Pancreas (tissue), 10 donors: ENCODE results near the gene SLC19A2. TPM values are rescaled to one million over a fixed set of nuclear protein-coding genes. Genes with fewer than 3 reads are reported as not detected.

Experiments used
- ATAC-seq, 4 donors: fragments of 200-7000 bp; cut with Tn5 transposase; one replicate each; pipeline versions ENCODE4 v1.8.0 to v1.9.1; 2020; ENCODE audit warnings: mild to moderate bottlenecking in 4 of 4, moderate library complexity in 4 of 4
- DNase-seq, 6 donors: peaks; one replicate each; pipeline ENCODE4 v3.0.0-alpha.2; 2020
- FAIRE-seq: peaks from 2 replicates; lab custom pipeline; 2012; peaks lifted over from hg19 to GRCh38; lab: Jason Lieb, UNC
- H3K27ac ChIP-seq, 4 donors: fragments of 200-600 bp; sonication (generic); 1 replicate in 3 of 4; 2 replicates in 1 of 4; pipeline versions ENCODE4 v1.5.0 to v1.8.0; 2020
- H3K27me3 ChIP-seq, 4 donors: fragments of 200-600 bp; one replicate each; pipeline ENCODE4 v1.8.0; 2021
- H3K36me3 ChIP-seq, 3 donors: fragments of 200-600 bp; sonication (generic) in 1 of 3; one replicate each; pipeline versions ENCODE4 v1.5.0 to v1.8.0; 2020 to 2021
- H3K4me1 ChIP-seq, 3 donors: fragments of 200-600 bp; one replicate each; pipeline ENCODE4 v1.8.0; 2021
- H3K4me3 ChIP-seq, 4 donors: fragments of 200-600 bp; sonication (generic) in 2 of 4; one replicate each; pipeline versions ENCODE4 v1.5.0 to v1.8.0; 2020 to 2021
- H3K9me3 ChIP-seq, 4 donors: fragments of 200-600 bp; one replicate each; pipeline ENCODE4 v1.8.0; 2021
- WGBS, 2 donors: extraction: QIAGEN DNeasy Blood & Tissue Kit; methylation state at CpG; one replicate each; pipeline ENCODE4 v1.1.7; 2013; 5-methylcytosine and 5-hydroxymethylcytosine counted together
- intact Hi-C, 3 donors: fragments of 100-400 bp; cut with DNase I; formaldehyde crosslinking; loops; one replicate each; pipeline versions ENCODE4 v1.11.1 to v1.14.2; 2022
- polyA plus RNA-seq, 2 donors: library from polyadenylated mRNA; stranded (reverse); fragments of 200-250 nt; gene quantifications; one replicate each; pipeline ENCODE4 v1.2.3, GENCODE V29; 2013
- total RNA-seq, 6 donors: library from RNA; stranded (reverse); fragmentation: NEBNext Ultra II Directional in 4 of 6; extraction: Animal tissue kit (Norgen Biotek cat#: 25700) in 4 of 6; gene quantifications; one replicate each; pipeline versions ENCODE4 v1.2.1 to v1.2.4, GENCODE V29; 2021 to 2023
- TF ChIP-seq, protein P1 (sequence below), 4 donors: fragments of 200-600 bp; sonication (generic) in 3 of 4; IDR thresholded peaks; one replicate each; pipeline versions ENCODE4 v1.5.0 to v1.8.0; 2021; ENCODE audit warnings: antibody characterized with exemption in 4 of 4
- donor health status: healthy with polysubstance abuse.
- donor health status: DM: no; HTN: no; CAD: no; lungs with moderate emphysema.
- donor health status: DM: no; HTN: no; CAD: no.
- donor health status: control.
- donor health status: control.
- donor health status: Bipolar disorder and iron deficiency.
- donor health status: DM: yes; HTN: yes; CAD: no.
- donor health status: DM: no; HTN: no; CAD: no.
- donor health status: DM: no; HTN: no; CAD: no.
- donor health status: DM: yes; HTN: yes; CAD: no.

SLC19A2 gene
- total and polyA plus RNA-seq, 8 donors: 3.7 to 10.1 (median 8.1) TPM

- 12 to 21% methylated on average over 4 of the region's 4 CpGs for WGBS, 2 donors
- DNase-seq: no peak
- intact Hi-C loops: no loop called here
- Histone ChIP-seq H3K4me1 (peaks cover 16 to 26% (median 25%) of the 10 kb centered on the region in 3 donors), H3K9me3 (no peaks in the 10 kb centered on the region), H3K36me3 (no peaks in the 10 kb centered on the region), H3K27ac (peak overlapping the region; percentile 12 to 99 (median 98)), H3K27me3 (no peaks in the 10 kb centered on the region), H3K4me3 (peak overlapping the region; percentile 16 to 92 (median 85))
- TF ChIP-seq, protein P1, sequence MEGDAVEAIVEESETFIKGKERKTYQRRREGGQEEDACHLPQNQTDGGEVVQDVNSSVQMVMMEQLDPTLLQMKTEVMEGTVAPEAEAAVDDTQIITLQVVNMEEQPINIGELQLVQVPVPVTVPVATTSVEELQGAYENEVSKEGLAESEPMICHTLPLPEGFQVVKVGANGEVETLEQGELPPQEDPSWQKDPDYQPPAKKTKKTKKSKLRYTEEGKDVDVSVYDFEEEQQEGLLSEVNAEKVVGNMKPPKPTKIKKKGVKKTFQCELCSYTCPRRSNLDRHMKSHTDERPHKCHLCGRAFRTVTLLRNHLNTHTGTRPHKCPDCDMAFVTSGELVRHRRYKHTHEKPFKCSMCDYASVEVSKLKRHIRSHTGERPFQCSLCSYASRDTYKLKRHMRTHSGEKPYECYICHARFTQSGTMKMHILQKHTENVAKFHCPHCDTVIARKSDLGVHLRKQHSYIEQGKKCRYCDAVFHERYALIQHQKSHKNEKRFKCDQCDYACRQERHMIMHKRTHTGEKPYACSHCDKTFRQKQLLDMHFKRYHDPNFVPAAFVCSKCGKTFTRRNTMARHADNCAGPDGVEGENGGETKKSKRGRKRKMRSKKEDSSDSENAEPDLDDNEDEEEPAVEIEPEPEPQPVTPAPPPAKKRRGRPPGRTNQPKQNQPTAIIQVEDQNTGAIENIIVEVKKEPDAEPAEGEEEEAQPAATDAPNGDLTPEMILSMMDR (IDR thresholded peaks at IDR 0.05): no peak
- no peak for FAIRE-seq
- ATAC-seq: peak in 1 of 4 donors; percentile 1
Measured at GRCh38 chr1:169484101-169484500, 1.6 kb downstream of the SLC19A2 start.

- Histone ChIP-seq H3K36me3 (no peaks in the 10 kb centered on the region), H3K9me3 (no peaks in the 10 kb centered on the region), H3K27ac (peak overlapping the region; percentile 12 to 99 (median 98)), H3K4me3 (peak overlapping the region; percentile 16 to 92 (median 85)), H3K4me1 (peaks cover 11 to 26% (median 19%) of the 10 kb centered on the region in 3 donors), H3K27me3 (no peaks in the 10 kb centered on the region)
- WGBS, 2 donors: 8 to 21% methylated on average over 5 of the region's 5 CpGs
- ATAC-seq (peak; percentile 38 to 54 (median 52)), DNase-seq (peak in 4 of 6 donors; percentile 37 to 61 (median 55)), FAIRE-seq (no peak)
- TF ChIP-seq, protein P1 (IDR thresholded peaks at IDR 0.05): no peak
- intact Hi-C loops: no loop called here
Measured at GRCh38 chr1:169483500-169483966, 2.2 kb downstream of the SLC19A2 start.

GRCh38 chr1:169479363-169480066, 6.2 kb downstream of the SLC19A2 start:
- DNase-seq: no peak
- no peak for FAIRE-seq
- peaks cover 8 to 21% (median 18%) of the 10 kb centered on the region in 3 donors for H3K4me1 ChIP-seq
- no peaks in the 10 kb centered on the region for H3K27me3 ChIP-seq
- intact Hi-C loops: loop anchor here in 1 of 3 donors (10.0 kb wide), 1 partner anchor 325 kb away; no protein-coding TSS in a partner anchor
- peaks cover 0 to 15% (median 0%) of the 10 kb centered on the region in 3 donors for H3K36me3 ChIP-seq
- TF ChIP-seq, protein P1 (IDR thresholded peaks at IDR 0.05): no peak
- no peaks in the 10 kb centered on the region for H3K9me3 ChIP-seq
- no peak overlapping the region for H3K4me3 ChIP-seq
- WGBS, 2 donors: 61 to 72% methylated on average over 1 of the region's 1 CpG
- no peak overlapping the region for H3K27ac ChIP-seq
- no peak for ATAC-seq

DNA sequence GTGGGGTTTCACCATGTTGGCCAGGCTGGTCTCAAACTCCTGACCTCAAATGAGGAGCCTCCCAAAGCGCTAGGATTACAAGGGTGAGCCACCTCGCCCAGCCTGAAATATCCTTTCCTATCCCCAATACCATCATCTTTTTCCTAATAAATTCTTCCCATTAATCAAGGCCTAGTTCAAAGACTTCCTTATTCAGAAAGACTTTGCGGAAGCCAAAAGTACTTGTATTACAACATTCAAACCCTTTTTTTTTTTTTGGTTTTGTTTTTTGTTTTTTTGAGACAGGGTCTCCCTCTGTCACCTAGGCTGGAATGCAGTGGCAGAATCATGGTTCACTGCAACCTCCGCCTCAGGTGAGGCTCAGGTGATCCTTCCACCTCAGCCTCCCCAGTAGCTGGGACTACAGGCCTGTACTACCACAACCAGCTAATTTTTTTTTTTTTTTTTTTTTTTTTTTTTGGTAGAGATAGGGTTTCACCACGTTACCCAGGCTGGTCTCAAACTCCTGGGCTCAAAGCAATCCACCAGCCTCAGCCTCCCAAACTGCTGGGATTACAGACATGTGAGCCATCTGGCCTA, 7.6 kb downstream of the SLC19A2 start:
- Histone ChIP-seq H3K36me3 (peaks cover 0 to 15% (median 0%) of the 10 kb centered on the region in 3 donors), H3K27me3 (no peaks in the 10 kb centered on the region), H3K27ac (no peak overlapping the region), H3K9me3 (no peaks in the 10 kb centered on the region), H3K4me3 (no peak overlapping the region), H3K4me1 (peaks cover 8 to 15% (median 8%) of the 10 kb centered on the region in 3 donors)
- FAIRE-seq: no peak
- TF ChIP-seq, protein P1 (IDR thresholded peaks at IDR 0.05): no peak
- no peak for ATAC-seq
- intact Hi-C loops: loop anchor here in 1 of 3 donors (10.0 kb wide), 1 partner anchor 327 kb away; no protein-coding TSS in a partner anchor
- WGBS, 2 donors: 89 to 91% methylated on average over 5 of the region's 5 CpGs
- no peak for DNase-seq
